Stimulated activated CD8-positive, alpha-beta memory T cell treated with anti-CD3 and anti-CD28 coated beads, Interleukin-4, amount 100 ng/mL, for 48 hours (primary cell): ENCODE data around the gene SRCIN1.
"Not testable (repeated sequence)": the region's sequence is repeated elsewhere in the genome, so short reads cannot be mapped to it uniquely, and the experiment has no call there.

Experiments
- DNase-seq: peaks from one replicate; pipeline ENCODE4 v3.0.0-alpha.2; 2020

Gene SRCIN1

DNA sequence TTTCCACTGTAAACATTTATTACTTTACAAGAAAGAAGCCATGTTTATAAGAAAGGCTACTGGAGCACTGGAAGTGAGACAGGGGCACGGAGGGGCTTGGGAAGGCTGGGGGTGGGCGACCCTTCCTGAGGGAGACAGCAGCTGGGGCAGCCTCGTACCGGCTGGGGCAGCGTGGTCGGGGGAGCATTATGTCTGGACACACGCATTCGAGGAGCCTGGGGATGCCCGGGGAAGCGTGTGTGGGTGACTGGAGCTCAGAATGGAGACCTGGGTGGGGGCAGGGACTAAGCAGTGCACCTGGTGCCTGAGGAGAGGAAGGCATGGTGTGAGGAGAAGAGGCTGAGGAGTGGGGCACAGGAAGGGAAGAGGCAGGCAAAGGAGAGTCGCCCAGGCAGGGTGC lies 64.5 kb downstream of the SRCIN1 start:
- DNase-seq = no peak

GRCh38 chr17:38540514-38541045 lies 65.2 kb downstream of the SRCIN1 start:
- DNase-seq = no peak

DNA sequence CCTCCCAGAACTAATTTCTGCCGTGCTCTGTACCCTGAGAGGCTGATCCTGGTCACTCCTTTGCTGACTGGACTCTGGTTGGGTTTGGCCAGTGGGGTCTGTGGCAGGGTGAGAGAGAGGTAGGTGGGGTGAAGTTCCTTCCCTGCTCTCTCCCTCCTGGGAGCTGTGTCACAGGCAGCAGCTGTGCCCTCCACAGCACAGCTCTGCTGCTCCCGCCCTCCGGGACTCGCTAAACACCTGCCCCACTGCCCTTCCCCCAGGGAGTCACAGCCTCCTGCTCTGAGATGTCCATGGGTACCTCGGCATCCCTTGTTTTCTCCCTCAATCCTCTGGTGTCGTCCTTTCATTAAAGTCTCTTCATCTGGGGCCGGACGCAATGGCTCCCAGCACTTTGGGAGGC lies 66.4 kb downstream of the SRCIN1 start:
- DNase-seq = no peak

GRCh38 chr17:38538906-38539305 lies 66.8 kb downstream of the SRCIN1 start:
- no peak for DNase-seq

DNA sequence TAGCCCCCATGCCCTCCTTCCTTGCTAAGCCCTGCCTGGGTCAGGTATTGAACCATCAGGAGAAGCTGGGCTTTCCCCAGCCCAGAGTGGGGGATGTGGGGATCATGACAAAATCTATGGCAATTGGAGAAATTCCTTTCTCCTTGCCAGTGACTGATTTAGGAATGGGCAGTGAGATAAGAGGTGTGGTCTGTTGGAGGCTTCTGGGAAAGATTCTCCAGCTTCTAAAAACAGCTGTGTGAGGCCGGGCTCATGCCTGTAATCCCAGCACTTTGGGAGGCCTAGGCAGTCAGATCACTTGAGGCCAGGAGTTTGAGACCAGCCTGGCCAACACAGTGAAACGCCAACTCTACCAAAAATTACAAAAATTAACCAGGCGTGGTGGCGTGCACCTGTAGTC lies 69.1 kb downstream of the SRCIN1 start:
- DNase-seq = no peak

DNA sequence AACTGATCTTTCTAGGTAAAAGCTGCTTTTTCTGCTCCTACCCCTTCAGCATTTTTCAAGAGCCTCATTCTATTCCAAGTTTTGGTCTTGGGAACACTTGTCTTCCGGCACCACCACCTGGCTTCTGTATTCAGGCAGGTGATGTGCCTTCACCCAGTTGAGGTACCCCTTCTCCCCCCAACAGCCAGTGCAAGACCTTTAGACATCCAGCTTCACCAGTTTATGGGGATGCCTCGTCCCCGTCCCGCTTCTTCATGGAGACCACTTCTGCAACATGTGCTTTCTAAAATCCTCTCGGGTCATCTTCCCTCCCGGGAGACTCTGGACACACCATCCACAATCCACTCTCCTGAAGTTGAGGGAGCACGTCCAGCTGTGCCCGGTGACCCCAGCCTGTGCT lies 69.9 kb downstream of the SRCIN1 start:
- DNase-seq = no peak

DNA sequence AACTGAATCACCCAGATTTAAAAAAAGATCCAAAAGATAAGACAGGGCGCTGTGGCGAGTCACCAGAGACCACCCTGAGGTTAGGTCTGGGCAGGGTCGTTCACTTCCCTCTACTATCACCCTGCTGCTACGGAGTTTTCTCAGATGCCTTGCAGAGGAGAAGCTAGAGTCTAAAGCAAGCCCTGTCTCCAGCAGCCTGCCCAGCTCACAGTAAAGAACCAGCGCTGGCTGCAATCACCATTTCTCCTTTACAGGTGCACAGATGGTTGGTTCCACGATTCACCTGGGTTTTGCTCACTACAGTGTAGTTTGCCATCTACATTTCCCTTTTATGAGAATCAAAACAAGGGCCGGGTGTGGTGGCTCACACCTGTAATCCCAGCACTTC lies 71.3 kb downstream of the SRCIN1 start:
- DNase-seq = no peak

DNA sequence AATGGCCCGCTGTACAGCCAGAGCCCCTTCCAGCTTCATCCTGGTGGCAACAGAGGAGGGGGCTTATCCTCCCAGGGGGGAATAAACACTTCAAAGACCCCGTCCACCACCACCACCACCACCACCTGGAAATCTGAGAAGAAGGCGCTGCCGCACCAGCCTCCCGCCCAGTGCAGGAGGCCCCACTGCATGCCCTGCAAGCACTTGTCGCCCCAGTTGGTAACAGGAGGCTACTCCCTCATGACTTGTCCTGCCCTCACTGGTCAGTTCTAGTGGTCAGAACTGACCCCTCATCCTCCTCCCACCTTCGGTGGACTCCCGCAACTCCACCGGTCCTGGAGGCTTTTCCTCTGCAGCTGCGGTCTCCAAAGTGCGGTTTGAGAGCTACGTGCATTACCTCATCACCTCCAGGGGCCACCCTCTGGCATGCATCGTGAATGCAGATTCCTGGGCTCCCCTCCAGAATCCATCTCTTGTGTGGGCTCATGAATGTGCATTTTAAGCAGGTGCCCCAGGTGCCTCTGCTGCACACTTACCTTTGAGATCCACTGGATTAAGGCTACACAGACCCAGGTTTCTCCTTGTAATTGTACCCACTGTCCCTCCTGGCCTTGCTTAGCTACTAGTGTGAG lies 71.8 kb downstream of the SRCIN1 start:
- no peak for DNase-seq

- DNase-seq = no peak
Measured at GRCh38 chr17:38533241-38533640, 72.5 kb downstream of the SRCIN1 start.

GRCh38 chr17:38532451-38532850 lies 73.3 kb downstream of the SRCIN1 start:
- no peak for DNase-seq

- DNase-seq = not testable (repeated sequence)
Measured at GRCh38 chr17:38531761-38532160, 74.0 kb downstream of the SRCIN1 start.

GRCh38 chr17:38530856-38531255 lies 74.9 kb downstream of the SRCIN1 start:
- not testable (repeated sequence) for DNase-seq

GRCh38 chr17:38528141-38528540 lies 77.6 kb downstream of the SRCIN1 start:
- DNase-seq = not testable (repeated sequence)

GRCh38 chr17:38526526-38526925 lies 79.2 kb downstream of the SRCIN1 start:
- not testable (repeated sequence) for DNase-seq

- DNase-seq = no peak
Measured at GRCh38 chr17:38512473-38513058, 93.2 kb downstream of the SRCIN1 start.

DNA sequence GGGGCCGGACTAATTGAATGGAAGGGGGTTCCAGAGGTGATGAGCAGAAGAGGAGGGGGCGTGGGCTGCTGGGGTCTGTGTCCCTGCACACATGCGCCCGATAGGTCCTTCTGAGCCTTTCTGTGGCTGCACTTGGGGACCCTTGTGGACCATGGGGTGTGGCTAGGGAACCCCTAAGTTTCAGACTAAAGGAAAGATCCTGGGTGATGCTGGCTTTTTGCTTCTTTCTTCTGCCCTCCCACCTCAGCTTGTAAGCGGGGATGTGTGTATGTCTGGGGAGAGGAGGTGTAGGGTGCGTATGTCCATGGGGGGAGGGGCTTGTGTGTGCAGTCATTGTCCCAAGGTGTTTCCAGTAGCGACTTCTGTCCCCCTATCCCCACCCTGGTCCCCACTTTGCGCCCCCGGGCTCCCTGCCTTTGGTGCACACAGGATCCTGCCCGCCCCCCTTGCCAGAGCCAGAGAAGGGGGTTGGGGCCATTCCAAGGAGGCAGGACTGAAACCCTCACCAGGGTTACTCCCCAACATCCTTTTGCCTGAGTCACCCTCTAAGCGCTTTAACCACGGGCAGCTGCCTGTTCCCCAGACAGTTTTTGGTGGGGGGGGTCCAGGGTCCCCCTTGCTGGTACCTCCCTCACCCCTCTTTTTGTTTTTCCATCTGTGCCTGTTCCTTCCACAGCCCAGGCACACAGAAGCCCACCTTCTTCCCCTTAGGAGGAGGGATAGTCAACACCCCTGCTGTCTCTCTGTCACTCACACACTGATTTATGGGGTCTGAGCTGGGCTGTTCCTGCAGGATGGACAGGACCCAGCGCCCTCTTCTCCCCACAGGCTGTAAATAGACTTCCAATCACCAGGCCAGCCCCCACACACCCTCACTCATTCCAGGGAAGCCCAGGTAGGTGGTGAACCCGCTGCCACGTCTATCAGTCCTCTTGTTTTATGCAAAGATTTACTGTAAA lies 94.3 kb downstream of the SRCIN1 start:
- no peak for DNase-seq

DNA sequence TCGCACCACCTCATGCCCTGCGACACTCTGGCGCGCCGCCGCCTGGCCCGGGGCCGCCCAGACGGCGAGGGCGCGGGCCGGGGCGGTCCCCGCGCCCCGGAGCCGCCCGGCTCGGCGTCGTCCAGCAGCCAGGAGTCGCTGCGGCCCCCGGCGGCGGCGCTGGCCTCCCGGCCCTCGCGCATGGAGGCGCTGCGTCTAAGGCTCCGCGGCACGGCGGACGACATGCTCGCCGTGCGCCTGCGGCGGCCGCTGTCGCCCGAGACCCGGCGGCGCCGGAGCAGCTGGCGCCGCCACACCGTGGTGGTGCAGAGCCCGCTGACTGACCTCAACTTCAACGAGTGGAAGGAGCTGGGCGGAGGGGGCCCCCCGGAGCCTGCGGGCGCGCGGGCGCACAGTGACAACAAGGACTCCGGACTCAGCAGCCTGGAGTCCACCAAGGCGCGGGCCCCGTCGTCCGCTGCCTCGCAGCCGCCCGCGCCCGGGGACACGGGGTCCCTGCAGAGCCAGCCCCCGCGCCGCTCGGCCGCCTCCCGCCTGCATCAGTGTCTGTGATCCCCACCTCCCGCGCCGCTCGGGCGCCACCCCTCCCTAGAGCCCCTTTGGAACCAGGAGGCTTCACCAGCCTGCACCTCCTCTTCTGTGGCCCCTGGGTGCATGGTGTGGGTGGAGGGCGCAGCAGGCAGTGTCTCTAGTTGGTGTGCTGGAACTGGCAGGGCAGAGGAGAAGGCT lies 95.2 kb downstream of the SRCIN1 start:
- DNase-seq = no peak

DNA sequence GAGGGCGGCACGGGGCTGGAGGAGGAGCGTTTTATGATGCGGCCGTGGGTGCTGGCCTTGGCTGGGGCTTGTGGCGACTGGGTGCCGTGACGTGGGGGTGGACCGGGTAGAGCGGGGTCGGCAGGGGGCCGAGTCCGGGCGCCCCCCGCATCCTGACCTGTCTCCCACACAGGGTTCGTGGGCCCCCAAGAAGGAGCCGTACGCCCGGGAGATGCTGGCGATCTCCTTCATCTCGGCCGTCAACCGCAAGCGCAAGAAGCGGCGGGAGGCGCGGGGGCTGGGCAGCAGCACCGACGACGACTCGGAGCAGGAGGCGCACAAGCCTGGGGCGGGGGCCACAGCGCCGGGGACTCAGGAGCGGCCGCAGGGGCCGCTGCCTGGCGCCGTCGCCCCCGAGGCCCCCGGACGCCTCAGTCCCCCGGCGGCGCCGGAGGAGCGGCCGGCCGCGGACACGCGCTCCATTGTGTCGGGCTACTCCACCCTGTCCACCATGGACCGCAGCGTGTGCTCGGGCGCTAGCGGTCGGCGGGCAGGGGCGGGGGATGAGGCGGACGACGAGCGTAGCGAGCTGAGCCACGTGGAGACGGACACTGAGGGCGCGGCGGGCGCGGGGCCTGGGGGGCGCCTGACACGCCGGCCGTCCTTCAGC lies 95.9 kb downstream of the SRCIN1 start:
- no peak for DNase-seq

DNA sequence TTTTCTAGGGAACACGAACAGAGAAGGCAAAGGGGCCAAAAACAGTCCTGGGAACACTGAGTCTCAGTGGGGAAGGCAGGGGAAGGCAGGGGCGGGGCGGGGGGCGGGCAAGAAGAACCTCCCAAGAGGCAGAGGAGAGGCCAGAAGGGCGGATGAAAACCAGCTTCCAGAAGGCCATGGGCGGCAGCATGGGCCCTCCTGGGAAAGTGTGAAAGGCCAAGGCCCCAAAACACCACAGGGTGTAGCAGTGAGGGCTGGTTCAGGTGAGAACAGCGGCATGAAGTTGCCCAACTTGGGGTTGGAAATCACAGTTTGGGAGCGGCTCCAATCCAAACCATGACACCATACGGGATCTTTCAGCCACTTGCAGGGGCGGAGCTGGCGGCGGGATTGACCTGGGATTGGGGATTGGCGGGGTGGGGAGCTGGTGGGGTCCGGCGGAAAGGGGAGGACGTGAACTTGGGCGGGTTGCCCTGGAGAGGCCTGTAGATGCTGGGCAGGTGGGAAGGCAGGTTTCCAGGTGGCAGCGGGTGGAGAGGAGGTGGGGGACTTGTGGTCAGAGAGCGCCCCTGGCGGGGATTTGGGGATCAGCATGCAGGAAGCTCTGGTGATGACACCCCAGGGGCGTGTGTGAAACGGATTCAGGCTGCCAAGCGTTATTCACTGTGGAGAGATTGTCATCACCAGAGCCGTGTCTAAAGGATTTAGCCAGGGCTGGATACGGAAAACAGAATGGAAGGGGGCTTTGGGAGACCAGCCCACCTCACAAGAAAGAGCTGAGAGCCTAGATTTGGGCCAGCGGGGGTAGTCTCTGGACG lies 96.6 kb downstream of the SRCIN1 start:
- DNase-seq = peak; percentile 87

DNA sequence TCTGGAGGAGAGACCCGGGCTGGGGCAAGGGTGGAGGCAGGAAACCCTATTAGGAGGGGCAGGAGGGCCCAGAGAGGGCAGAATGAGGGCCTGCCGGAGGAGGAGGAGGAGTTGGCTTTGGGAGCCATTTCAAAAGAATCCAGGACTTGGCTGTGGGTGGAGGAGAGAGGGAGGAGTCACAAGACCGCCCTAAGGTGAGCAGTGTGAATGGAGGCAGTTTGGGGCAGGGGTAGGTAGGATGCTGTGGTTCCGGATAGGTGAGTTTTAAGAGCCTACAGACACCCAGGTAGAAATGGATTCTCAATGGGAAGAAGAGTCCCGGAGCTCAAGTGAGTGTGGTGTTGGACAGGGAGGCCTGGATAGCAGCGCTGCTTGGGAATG lies 97.2 kb downstream of the SRCIN1 start:
- no peak for DNase-seq

DNA sequence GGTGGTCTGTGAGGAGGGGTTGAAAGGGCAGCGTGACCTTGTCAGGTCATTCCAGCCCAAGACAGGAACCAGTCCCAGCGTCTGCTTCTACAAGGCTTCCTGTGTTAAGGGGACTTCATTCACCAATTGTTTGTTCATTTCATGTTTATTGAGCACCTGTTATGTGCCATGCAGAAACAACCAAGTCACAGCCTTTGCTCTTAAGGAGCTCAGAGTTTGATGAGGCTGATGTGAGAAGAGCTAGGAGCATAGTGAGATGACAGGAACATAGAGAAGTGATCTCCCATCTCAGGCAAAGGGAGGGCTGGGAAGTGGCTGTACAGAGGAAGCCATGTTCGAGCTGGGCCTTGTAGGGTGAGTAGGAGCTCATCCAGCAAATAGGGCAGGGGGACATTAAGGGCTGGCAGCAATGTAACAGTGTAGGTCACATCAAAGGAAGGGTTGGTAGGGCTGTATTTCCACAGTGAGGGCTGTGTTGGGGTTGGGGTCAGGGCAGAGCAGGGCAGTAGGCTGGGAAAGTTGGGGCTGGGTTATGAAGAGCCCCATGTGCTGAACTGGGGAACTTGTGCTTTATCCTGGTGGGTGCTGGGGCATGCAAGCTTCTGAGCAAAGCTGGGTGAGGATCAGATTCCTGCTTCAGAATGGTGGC lies 97.7 kb downstream of the SRCIN1 start:
- no peak for DNase-seq
